CD4-positive, alpha-beta T cell treated with Interleukin-17A for 4 hours (primary cell): ENCODE results near the gene NR2E1.

Experiments
- DNase-seq: peaks from one replicate; pipeline ENCODE4 v3.0.0-alpha.2; 2020; ENCODE audit warnings: mixed read lengths

NR2E1 gene

DNA sequence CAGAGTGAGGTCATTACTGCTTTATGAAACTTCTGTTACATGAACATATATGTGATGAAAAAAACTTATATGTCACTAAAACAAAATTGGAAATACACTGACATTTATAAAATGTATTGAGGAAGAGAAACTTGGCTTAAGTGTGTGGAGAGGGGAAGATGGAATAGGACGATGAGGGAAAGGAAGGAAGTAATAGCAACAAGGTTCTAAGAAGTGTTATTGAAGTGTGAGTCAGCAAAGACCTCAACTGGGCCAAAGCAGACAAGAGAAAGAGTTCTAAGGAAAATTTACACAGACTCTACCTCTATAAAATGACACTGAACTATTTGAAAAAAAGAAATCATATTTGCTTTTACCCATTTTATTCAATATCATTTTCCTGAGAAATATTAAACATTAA, 56.7 kb downstream of the NR2E1 start:
- DNase-seq = no peak

- DNase-seq = no peak
These were observed 61.5 kb downstream of the NR2E1 start for GRCh38 chr6:108227290-108227689.

- no peak for DNase-seq
These were observed 62.6 kb downstream of the NR2E1 start for GRCh38 chr6:108228416-108228815.

GRCh38 chr6:108235127-108235526, 69.3 kb downstream of the NR2E1 start:
- no peak for DNase-seq

DNA sequence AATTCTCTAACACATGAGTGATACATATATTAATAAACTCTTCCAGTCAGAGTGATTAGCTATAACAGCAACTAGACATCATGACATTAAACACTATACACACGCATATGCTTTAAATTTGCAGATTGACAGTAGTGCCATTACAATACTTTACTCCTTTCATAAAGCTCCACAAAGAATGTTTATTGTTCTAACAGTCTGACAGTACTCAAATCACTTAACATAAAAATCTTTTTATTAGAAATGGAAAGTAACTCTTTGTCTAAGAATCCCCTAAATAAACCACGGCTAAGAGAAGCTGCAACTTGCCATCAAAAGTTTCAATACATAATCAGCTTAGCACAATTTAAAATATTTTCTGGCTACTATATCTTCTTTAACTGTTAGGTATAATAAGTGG, 71.0 kb downstream of the NR2E1 start:
- DNase-seq = no peak

GRCh38 chr6:108238322-108238721, 72.5 kb downstream of the NR2E1 start:
- no peak for DNase-seq
